ENCODE measurements around the gene C1QBP.

Gene C1QBP

GRCh38 chr17:5419959-5420653 lies 18.8 kb downstream of the C1QBP start, which contains the start of gene RPAIN:
Gene RPAIN (plus strand): TSS chr17:5420182. CDS start chr17:5420211, 29 bp downstream.
- no peaks in the 10 kb centered on the region for H3K9me3 Mint-ChIP-seq
- peak within 1 kb of the TSS; percentile 98 for H3K27ac Mint-ChIP-seq
- H3K4me1 Mint-ChIP-seq (ENCODE audit: low read depth): peaks cover 27% of the 10 kb centered on the region
- H3K36me3 Mint-ChIP-seq (ENCODE audit: low read depth): peaks cover 24% of the 10 kb centered on the region
- no peaks in the 10 kb centered on the region for H3K27me3 Mint-ChIP-seq (ENCODE audit: low read depth)
- H3K4me3 Mint-ChIP-seq: peak within 1 kb of the TSS; percentile 96

GRCh38 chr17:5419356-5419958 lies 19.5 kb downstream of the C1QBP start, which contains the start of gene NUP88:
Gene NUP88 (minus strand): TSS chr17:5419662. CDS start chr17:5419650, 12 bp downstream.
- Mint-ChIP-seq H3K9me3 (no peaks in the 10 kb centered on the region), H3K4me1 (ENCODE audit: low read depth) (peaks cover 27% of the 10 kb centered on the region), H3K4me3 (peak within 1 kb of the TSS; percentile 96), H3K27me3 (ENCODE audit: low read depth) (no peaks in the 10 kb centered on the region), H3K27ac (peak within 1 kb of the TSS; percentile 98), H3K36me3 (ENCODE audit: low read depth) (peaks cover 22% of the 10 kb centered on the region)

GRCh38 chr17:5418858-5419355 lies 20.0 kb downstream of the C1QBP start:
- H3K27ac Mint-ChIP-seq: peak overlapping the region; percentile 98
- peaks cover 27% of the 10 kb centered on the region for H3K4me1 Mint-ChIP-seq (ENCODE audit: low read depth)
- peaks cover 22% of the 10 kb centered on the region for H3K36me3 Mint-ChIP-seq (ENCODE audit: low read depth)
- H3K9me3 Mint-ChIP-seq: no peaks in the 10 kb centered on the region
- H3K4me3 Mint-ChIP-seq: peak overlapping the region; percentile 96
- H3K27me3 Mint-ChIP-seq (ENCODE audit: low read depth): no peaks in the 10 kb centered on the region

GRCh38 chr17:5416901-5417300 lies 22.1 kb downstream of the C1QBP start:
- peaks cover 28% of the 10 kb centered on the region for H3K4me1 Mint-ChIP-seq (ENCODE audit: low read depth)

GRCh38 chr17:5413682-5414081 lies 25.3 kb downstream of the C1QBP start:
- Mint-ChIP-seq H3K27ac (no peak overlapping the region), H3K4me3 (no peak overlapping the region), H3K4me1 (ENCODE audit: low read depth) (peaks cover 23% of the 10 kb centered on the region), H3K9me3 (no peaks in the 10 kb centered on the region), H3K36me3 (ENCODE audit: low read depth) (peaks cover 39% of the 10 kb centered on the region), H3K27me3 (ENCODE audit: low read depth) (no peaks in the 10 kb centered on the region)

More at GRCh38 chr17:5416901-5417300, 22.1 kb downstream of the C1QBP start:
- H3K9me3 Mint-ChIP-seq: no peaks in the 10 kb centered on the region
- H3K27me3 Mint-ChIP-seq (ENCODE audit: low read depth): no peaks in the 10 kb centered on the region
- peak overlapping the region; percentile 59 for H3K4me3 Mint-ChIP-seq
- peaks cover 30% of the 10 kb centered on the region for H3K36me3 Mint-ChIP-seq (ENCODE audit: low read depth)
- H3K27ac Mint-ChIP-seq: no peak overlapping the region

GRCh38 chr17:5410594-5411272 lies 28.2 kb downstream of the C1QBP start:
- no peaks in the 10 kb centered on the region for H3K9me3 Mint-ChIP-seq
- H3K27ac Mint-ChIP-seq: no peak overlapping the region
- H3K36me3 Mint-ChIP-seq (ENCODE audit: low read depth): peaks cover 34% of the 10 kb centered on the region
- no peaks in the 10 kb centered on the region for H3K27me3 Mint-ChIP-seq (ENCODE audit: low read depth)
- no peak overlapping the region for H3K4me3 Mint-ChIP-seq
- H3K4me1 Mint-ChIP-seq (ENCODE audit: low read depth): peaks cover 14% of the 10 kb centered on the region

GRCh38 chr17:5408186-5408585 lies 30.8 kb downstream of the C1QBP start:
- H3K9me3 Mint-ChIP-seq: no peaks in the 10 kb centered on the region

GRCh38 chr17:5405400-5405799 lies 33.6 kb downstream of the C1QBP start:
- Mint-ChIP-seq H3K27me3 (ENCODE audit: low read depth) (no peaks in the 10 kb centered on the region), H3K36me3 (ENCODE audit: low read depth) (peaks cover 20% of the 10 kb centered on the region), H3K4me3 (no peak overlapping the region), H3K27ac (no peak overlapping the region), H3K9me3 (no peaks in the 10 kb centered on the region), H3K4me1 (ENCODE audit: low read depth) (peaks cover 5% of the 10 kb centered on the region)

More at GRCh38 chr17:5408186-5408585, 30.8 kb downstream of the C1QBP start:
- Mint-ChIP-seq H3K27me3 (ENCODE audit: low read depth) (no peaks in the 10 kb centered on the region), H3K27ac (no peak overlapping the region), H3K4me3 (no peak overlapping the region), H3K4me1 (ENCODE audit: low read depth) (peaks cover 14% of the 10 kb centered on the region), H3K36me3 (ENCODE audit: low read depth) (peaks cover 32% of the 10 kb centered on the region)

- H3K4me1 Mint-ChIP-seq (ENCODE audit: low read depth): no peaks in the 10 kb centered on the region
- H3K9me3 Mint-ChIP-seq: no peaks in the 10 kb centered on the region
- no peak overlapping the region for H3K4me3 Mint-ChIP-seq
- no peak overlapping the region for H3K27ac Mint-ChIP-seq
- H3K27me3 Mint-ChIP-seq (ENCODE audit: low read depth): no peaks in the 10 kb centered on the region
- H3K36me3 Mint-ChIP-seq (ENCODE audit: low read depth): peaks cover 21% of the 10 kb centered on the region
Measured at GRCh38 chr17:5399767-5400166, 39.2 kb downstream of the C1QBP start.

GRCh38 chr17:5396612-5397011 lies 42.3 kb downstream of the C1QBP start:
- H3K36me3 Mint-ChIP-seq (ENCODE audit: low read depth): peaks cover 28% of the 10 kb centered on the region
- H3K9me3 Mint-ChIP-seq: no peaks in the 10 kb centered on the region
- no peak overlapping the region for H3K4me3 Mint-ChIP-seq
- H3K27ac Mint-ChIP-seq: no peak overlapping the region
- no peaks in the 10 kb centered on the region for H3K27me3 Mint-ChIP-seq (ENCODE audit: low read depth)
- H3K4me1 Mint-ChIP-seq (ENCODE audit: low read depth): no peaks in the 10 kb centered on the region

GRCh38 chr17:5391678-5392077 lies 47.3 kb downstream of the C1QBP start:
- Mint-ChIP-seq H3K27me3 (ENCODE audit: low read depth) (no peaks in the 10 kb centered on the region), H3K4me1 (ENCODE audit: low read depth) (peaks cover 7% of the 10 kb centered on the region), H3K36me3 (ENCODE audit: low read depth) (peaks cover 50% of the 10 kb centered on the region), H3K4me3 (no peak overlapping the region), H3K9me3 (no peaks in the 10 kb centered on the region), H3K27ac (no peak overlapping the region)

All from T-helper 1 cell treated with Interleukin-12 subunit alpha and Interleukin-12 subunit beta and Interleukin-4 antibody, amounts not matched to agents 30 μg/mL and 1 μg/mL, for 36 hours (primary cell).